ENCODE data around the gene PDCD2L. TPM values are rescaled to one million over a fixed set of nuclear protein-coding genes. Genes with fewer than 3 reads are reported as not detected.

Gene PDCD2L
- total RNA-seq: 10 to 100 TPM; 55.9 to 65.0 (median 63.5) TPM

DNA sequence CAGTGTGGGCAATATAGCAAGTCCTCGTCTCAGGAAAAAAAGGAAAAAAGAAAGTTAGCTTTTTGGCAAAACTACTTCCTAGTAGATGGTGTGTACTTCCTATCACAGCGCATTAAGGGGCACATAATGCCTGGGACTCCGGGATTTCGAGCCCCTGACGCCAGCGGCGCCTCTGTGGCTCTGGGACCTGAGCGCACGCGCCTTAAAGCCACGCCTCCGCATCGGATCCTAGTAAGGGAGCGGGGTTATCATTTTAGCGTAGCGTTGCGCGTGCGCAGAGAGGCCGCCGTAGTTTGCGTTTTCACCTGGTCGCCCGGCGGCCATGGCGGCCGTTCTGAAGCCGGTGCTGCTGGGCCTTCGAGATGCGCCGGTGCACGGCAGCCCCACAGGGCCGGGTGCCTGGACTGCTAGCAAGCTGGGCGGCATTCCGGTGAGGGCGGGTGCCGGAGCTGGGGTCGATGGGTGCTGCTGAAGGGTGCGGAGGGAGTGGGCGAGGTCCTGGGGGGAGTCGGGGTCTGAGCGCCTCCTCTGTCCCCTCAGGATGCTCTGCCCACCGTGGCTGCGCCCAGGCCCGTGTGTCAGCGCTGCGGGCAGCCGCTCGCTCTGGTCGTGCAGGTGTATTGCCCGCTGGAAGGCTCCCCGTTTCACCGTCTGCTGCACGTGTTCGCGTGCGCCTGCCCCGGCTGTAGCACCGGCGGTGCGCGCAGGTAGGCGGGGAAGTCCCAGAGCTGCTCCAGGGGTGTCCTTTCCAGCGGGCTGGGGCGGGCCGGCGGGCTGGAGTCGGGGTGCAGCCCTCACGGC lies at the start of gene PDCD2L:
TSS of gene PDCD2L (plus strand) at position 291 of the 801 bp plus-strand sequence. CDS start at position 323, 32 bp downstream.
- no peaks in the 10 kb centered on the region for H3K27me3 Mint-ChIP-seq (ENCODE audit: low read depth)
- peak; percentile 93 to 94 for ATAC-seq
- H3K36me3 Mint-ChIP-seq (ENCODE audit: insufficient read depth): peaks cover 18% of the 10 kb centered on the region
- peak within 1 kb of the TSS; percentile 93 for H3K4me3 Mint-ChIP-seq
- H3K9me3 Mint-ChIP-seq: no peaks in the 10 kb centered on the region
- H3K4me1 Mint-ChIP-seq (ENCODE audit: low read depth): peaks cover 19% of the 10 kb centered on the region
- peak; percentile 93 for DNase-seq

DNA sequence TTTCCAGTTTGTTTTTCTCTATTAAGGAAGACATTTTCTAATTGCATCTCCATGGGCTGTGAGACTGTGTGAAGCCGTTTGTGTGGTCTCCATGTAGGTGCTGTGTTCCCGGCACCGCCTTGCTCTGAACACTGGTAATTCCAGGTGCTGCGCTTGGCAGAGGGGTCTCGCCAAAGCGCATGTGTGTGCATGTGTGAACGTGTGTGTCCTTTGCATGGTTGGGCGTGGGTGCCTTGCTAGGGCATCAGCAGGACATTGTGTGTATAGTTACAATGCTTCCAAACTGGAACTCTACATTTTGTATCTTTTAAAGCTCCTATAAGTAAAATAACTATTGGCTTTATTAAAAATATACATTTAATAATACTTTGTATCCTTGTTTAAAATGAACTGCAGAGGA lies 49.0 kb upstream of the PDCD2L start:
- Mint-ChIP-seq H3K27me3 (ENCODE audit: low read depth) (no peaks in the 10 kb centered on the region), H3K9me3 (no peaks in the 10 kb centered on the region), H3K4me3 (no peak overlapping the region), H3K36me3 (ENCODE audit: insufficient read depth) (peaks cover 4% of the 10 kb centered on the region), H3K4me1 (ENCODE audit: low read depth) (peaks cover 37% of the 10 kb centered on the region)
- no peak for ATAC-seq
- DNase-seq: no peak

GRCh38 chr19:34356875-34357274 lies 47.3 kb upstream of the PDCD2L start:
- Mint-ChIP-seq H3K4me1 (ENCODE audit: low read depth) (peaks cover 26% of the 10 kb centered on the region), H3K36me3 (ENCODE audit: insufficient read depth) (peaks cover 4% of the 10 kb centered on the region), H3K27me3 (ENCODE audit: low read depth) (no peaks in the 10 kb centered on the region), H3K4me3 (no peak overlapping the region), H3K9me3 (no peaks in the 10 kb centered on the region)
- ATAC-seq (no peak), DNase-seq (no peak)

GRCh38 chr19:34357431-34357830 lies 46.8 kb upstream of the PDCD2L start:
- peak overlapping the region; percentile 52 for H3K4me3 Mint-ChIP-seq
- H3K4me1 Mint-ChIP-seq (ENCODE audit: low read depth): peaks cover 25% of the 10 kb centered on the region
- H3K27me3 Mint-ChIP-seq (ENCODE audit: low read depth): no peaks in the 10 kb centered on the region
- H3K9me3 Mint-ChIP-seq: no peaks in the 10 kb centered on the region
- H3K36me3 Mint-ChIP-seq (ENCODE audit: insufficient read depth): peaks cover 4% of the 10 kb centered on the region
- ATAC-seq: no peak
- no peak for DNase-seq

DNA sequence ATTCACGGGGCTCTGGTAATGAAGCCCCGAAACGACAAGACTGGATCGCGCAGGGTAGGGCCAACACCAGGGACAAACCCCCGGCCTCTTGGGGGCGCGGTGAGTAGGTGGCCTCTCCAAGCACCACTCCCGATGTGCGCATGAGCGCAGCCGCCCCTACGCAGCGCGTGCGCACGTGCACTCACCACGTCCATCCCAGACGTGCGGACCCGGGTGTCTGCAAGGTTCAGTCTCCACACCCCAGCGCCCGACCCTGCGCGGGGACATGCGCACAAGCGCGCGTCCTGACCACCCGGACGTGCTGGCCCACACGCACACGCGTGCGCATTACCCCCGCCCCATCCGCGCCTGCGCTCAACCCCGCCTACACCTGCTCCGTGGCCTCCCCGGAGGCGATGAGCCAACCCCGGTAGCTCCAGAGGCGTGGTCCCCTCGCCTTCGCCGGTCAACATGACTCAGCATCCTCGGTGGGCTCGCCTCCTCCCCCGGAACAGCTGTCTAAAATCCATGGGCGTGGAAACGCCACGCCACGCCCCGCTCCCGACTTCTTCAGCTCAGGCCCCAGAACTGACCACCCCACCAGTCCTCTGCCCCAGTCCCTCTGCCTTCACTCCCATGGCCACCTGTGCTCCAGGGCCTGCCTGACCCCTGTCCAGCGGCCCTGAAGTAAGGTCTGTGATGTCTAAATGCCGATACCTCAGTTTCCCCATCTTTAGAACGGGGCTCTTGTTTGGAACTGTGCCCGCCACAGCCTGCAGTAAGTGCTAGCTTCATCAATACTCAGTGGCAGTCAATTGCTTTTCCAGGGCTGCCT lies 44.9 kb upstream of the PDCD2L start:
- DNase-seq: peak; percentile 93
- H3K27me3 Mint-ChIP-seq (ENCODE audit: low read depth): no peaks in the 10 kb centered on the region
- peaks cover 4% of the 10 kb centered on the region for H3K36me3 Mint-ChIP-seq (ENCODE audit: insufficient read depth)
- peak overlapping the region; percentile 83 for H3K4me3 Mint-ChIP-seq
- peak; percentile 97 to 98 for ATAC-seq
- H3K9me3 Mint-ChIP-seq: no peaks in the 10 kb centered on the region
- H3K4me1 Mint-ChIP-seq (ENCODE audit: low read depth): peaks cover 25% of the 10 kb centered on the region

DNA sequence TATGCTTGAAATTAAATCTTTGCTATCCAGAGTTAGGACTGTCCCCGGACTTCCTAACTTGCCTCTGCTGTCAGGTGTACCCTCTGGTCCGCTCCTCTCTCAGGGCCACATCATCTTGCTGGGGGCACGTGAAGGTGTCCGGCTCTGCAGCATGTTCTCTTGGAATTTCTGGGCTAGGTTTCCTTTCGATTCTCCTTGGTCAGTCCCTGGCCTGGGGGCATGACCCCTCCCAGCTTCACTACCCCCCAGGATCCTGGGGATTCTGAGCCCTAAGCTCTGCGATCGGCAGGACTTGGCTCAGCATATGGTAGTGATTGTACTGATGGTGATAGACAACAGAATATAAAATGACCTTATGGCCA lies 44.3 kb upstream of the PDCD2L start:
- H3K36me3 Mint-ChIP-seq (ENCODE audit: insufficient read depth): peaks cover under 1% of the 10 kb centered on the region
- no peaks in the 10 kb centered on the region for H3K27me3 Mint-ChIP-seq (ENCODE audit: low read depth)
- peak overlapping the region; percentile 83 for H3K4me3 Mint-ChIP-seq
- no peaks in the 10 kb centered on the region for H3K9me3 Mint-ChIP-seq
- no peak for DNase-seq
- H3K4me1 Mint-ChIP-seq (ENCODE audit: low read depth): peaks cover 29% of the 10 kb centered on the region
- ATAC-seq: no peak

DNA sequence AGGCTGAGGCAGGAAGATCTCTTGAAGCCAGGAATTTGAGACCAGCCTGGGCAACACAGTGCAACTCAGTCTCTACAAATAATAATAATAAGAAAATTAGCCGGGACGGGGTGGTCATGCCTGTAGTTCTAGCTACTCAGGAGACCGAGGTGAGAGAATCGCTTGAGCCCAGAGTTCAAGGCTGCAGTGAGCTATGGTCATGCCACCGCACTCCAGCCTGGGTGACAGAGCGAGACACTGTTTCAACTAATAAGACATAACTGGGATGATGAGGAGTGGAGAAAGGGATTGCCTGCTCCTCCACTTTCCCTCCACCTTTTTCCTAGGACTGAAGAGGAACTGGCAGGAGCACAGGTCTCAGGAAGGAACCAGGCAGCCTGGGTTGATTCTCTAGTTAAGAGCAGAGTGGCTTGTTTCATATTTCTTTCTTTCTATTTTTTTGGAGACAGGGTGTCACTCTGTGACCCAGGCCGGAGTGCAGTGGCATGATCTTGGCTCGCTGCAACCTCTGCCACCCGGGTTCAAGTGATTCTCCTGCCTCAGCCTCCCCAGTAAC lies 43.8 kb upstream of the PDCD2L start:
- no peak for DNase-seq

GRCh38 chr19:34362679-34363069 lies 41.5 kb upstream of the PDCD2L start:
- no peaks in the 10 kb centered on the region for H3K27me3 Mint-ChIP-seq (ENCODE audit: low read depth)
- DNase-seq (no peak), ATAC-seq (no peak)
- peaks cover 11% of the 10 kb centered on the region for H3K36me3 Mint-ChIP-seq (ENCODE audit: insufficient read depth)
- H3K9me3 Mint-ChIP-seq: no peaks in the 10 kb centered on the region
- H3K4me3 Mint-ChIP-seq: no peak overlapping the region
- peaks cover 48% of the 10 kb centered on the region for H3K4me1 Mint-ChIP-seq (ENCODE audit: low read depth)

More for the DNA sequence above, 43.8 kb upstream of the PDCD2L start:
- Mint-ChIP-seq H3K36me3 (ENCODE audit: insufficient read depth) (no peaks in the 10 kb centered on the region), H3K9me3 (no peaks in the 10 kb centered on the region), H3K4me1 (ENCODE audit: low read depth) (peaks cover 29% of the 10 kb centered on the region), H3K4me3 (peak overlapping the region; percentile 83), H3K27me3 (ENCODE audit: low read depth) (no peaks in the 10 kb centered on the region)
- no peak for ATAC-seq

GRCh38 chr19:34363094-34363493 lies 41.1 kb upstream of the PDCD2L start:
- Mint-ChIP-seq H3K27me3 (ENCODE audit: low read depth) (no peaks in the 10 kb centered on the region), H3K4me3 (peak overlapping the region; percentile 11), H3K4me1 (ENCODE audit: low read depth) (peaks cover 46% of the 10 kb centered on the region), H3K9me3 (no peaks in the 10 kb centered on the region), H3K36me3 (ENCODE audit: insufficient read depth) (peaks cover 13% of the 10 kb centered on the region)
- DNase-seq (no peak), ATAC-seq (no peak)

- Mint-ChIP-seq H3K27me3 (ENCODE audit: low read depth) (no peaks in the 10 kb centered on the region), H3K4me1 (ENCODE audit: low read depth) (peaks cover 41% of the 10 kb centered on the region), H3K4me3 (peak overlapping the region; percentile 99), H3K36me3 (ENCODE audit: insufficient read depth) (peaks cover 15% of the 10 kb centered on the region), H3K9me3 (no peaks in the 10 kb centered on the region)
- ATAC-seq: no peak
- no peak for DNase-seq
Observed at GRCh38 chr19:34363930-34364329, 40.3 kb upstream of the PDCD2L start.

DNA sequence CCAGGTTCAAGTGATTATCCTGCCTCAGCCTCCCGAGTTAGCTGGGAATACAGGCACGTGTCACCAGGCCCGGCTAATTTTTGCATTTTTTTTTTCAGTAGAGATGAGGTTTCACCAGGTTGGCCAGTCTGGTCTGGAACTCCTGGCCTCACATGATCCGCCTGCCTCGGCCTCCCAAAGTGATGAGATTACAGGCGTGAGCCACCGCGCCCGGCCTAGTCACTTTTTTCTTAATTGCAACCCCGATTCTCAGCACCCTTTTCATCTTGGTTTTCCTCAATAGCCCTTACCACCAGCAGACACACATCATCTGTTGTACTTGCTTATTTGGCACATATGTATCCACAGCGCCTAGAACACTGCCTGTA lies 39.8 kb upstream of the PDCD2L start:
- H3K36me3 Mint-ChIP-seq (ENCODE audit: insufficient read depth): peaks cover 18% of the 10 kb centered on the region
- H3K27me3 Mint-ChIP-seq (ENCODE audit: low read depth): no peaks in the 10 kb centered on the region
- ATAC-seq (no peak), DNase-seq (no peak)
- H3K9me3 Mint-ChIP-seq: no peaks in the 10 kb centered on the region
- peaks cover 36% of the 10 kb centered on the region for H3K4me1 Mint-ChIP-seq (ENCODE audit: low read depth)
- peak overlapping the region; percentile 99 for H3K4me3 Mint-ChIP-seq

GRCh38 chr19:34364830-34365462 lies 39.3 kb upstream of the PDCD2L start, which contains the start of gene GPI:
Gene GPI, plus strand, starts transcription at chr19:34365196. Its CDS starts 71 bp downstream, at chr19:34365267.
- Mint-ChIP-seq H3K36me3 (ENCODE audit: insufficient read depth) (peaks cover 22% of the 10 kb centered on the region), H3K9me3 (no peaks in the 10 kb centered on the region), H3K27me3 (ENCODE audit: low read depth) (no peaks in the 10 kb centered on the region), H3K4me3 (peak within 1 kb of the TSS; percentile 99), H3K4me1 (ENCODE audit: low read depth) (peaks cover 32% of the 10 kb centered on the region)
- ATAC-seq (peak; percentile 94 to 95), DNase-seq (peak; percentile 66)

GRCh38 chr19:34365463-34366401 lies 38.5 kb upstream of the PDCD2L start:
- Mint-ChIP-seq H3K4me1 (ENCODE audit: low read depth) (peaks cover 34% of the 10 kb centered on the region), H3K27me3 (ENCODE audit: low read depth) (no peaks in the 10 kb centered on the region)
- ATAC-seq: peak; percentile 17 to 19

More at GRCh38 chr19:34365463-34366401, 38.5 kb upstream of the PDCD2L start:
- Mint-ChIP-seq H3K4me3 (peak overlapping the region; percentile 99), H3K36me3 (ENCODE audit: insufficient read depth) (peaks cover 27% of the 10 kb centered on the region), H3K9me3 (no peaks in the 10 kb centered on the region)
- DNase-seq: peak; percentile 12

All from activated T-cell treated with anti-CD3 and anti-CD28 coated beads, Interleukin-2, amount 50 U/mL, for 4 hours (primary cell).